ENCODE results near the gene OR2T29.
"Not testable (repeated sequence)": the region's sequence is repeated elsewhere in the genome, so short reads cannot be mapped to it uniquely, and the experiment has no call there.

Gene OR2T29, protein sequence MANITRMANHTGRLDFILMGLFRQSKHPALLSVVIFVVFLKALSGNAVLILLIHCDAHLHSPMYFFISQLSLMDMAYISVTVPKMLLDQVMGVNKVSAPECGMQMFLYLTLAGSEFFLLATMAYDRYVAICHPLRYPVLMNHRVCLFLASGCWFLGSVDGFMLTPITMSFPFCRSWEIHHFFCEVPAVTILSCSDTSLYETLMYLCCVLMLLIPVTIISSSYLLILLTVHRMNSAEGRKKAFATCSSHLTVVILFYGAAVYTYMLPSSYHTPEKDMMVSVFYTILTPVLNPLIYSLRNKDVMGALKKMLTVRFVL

DNA sequence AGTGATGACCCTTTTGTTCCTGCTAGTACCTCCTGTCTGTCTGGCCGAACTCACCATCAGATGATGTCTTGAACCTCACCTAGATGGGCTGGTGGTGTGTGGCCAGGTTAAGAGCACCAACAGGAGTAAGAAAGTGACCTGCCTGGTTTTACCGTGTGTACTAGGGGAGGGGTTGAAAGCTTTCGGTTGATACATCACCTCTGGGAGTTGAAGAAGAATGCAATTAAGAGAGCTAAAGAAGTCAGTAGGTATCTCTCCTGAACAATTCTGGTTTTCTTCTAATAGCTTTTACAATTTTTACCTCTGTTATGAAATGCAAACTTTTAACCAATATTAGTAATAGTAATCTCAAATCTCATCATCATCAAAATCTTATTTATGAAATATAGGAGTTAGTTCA, at the start of gene OR2T29:
TSS of gene OR2T29 (minus strand) at position 101 of the 400 bp plus-strand sequence. CDS start 3,281 bp downstream, outside the sequence.
- DNase-seq, result not testable (repeated sequence)

DNA sequence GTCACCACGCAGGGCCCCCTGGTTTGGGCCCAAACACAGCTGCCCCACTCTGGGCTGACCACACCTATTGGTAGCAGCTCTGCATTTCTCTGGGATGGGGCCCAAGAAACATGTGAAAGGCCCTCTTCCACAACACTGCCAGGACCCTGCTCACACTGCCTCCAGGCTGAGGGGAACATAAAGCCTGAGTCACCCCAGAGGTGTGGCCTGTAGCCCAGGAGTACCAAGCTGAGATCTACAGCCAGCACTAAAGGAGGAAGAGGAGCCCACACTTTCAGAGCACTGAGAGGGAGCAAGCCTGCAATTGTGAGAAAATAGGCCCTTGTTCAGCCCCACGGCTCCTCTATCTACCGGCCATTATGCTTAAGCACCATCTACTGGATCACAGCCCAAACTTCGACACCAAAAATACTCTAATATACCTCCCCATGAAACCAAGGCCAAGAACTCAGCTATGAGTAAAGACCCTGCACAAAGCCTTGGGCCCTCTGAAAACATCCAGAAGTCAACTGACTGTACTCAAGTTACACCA, 49.4 kb upstream of the OR2T29 start:
- DNase-seq, result no peak

DNA sequence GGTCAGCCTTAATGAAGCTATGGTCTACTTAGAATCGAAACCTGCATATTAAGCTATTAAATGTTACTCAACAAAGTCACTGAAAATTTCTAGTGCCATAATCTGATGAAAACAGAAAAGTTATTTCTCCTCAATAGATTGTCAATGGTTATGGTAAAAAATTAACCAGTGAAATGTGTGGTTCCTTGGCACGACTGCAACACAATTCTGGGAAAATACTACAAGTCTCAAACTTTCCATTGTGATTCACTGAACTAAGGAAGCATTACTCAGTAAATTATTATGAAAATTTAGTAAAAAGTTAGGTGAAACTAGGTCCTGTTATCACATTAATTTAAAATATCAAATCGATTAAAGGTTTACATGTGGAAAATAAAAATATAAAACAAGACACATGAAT, 47.7 kb upstream of the OR2T29 start:
- DNase-seq, result no peak

DNA sequence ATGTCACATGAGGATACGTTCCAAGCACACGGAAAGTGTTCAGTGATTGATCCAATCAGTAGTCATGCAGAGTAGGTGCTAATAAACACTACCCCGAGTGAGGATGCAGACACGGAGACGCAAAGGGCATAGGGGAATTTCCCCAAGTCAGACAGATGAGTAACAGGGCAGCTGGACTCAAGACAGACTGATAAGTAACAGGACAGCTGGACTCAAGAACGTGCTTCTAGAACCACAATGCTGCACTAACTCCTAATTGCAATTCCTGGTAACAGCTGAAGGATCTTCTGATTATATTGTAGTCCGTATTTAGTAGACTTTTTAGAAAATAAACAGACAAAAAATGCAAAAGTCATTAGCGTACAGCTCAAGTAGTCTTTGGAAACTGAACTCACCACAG, 36.8 kb upstream of the OR2T29 start:
- DNase-seq, result no peak

DNA sequence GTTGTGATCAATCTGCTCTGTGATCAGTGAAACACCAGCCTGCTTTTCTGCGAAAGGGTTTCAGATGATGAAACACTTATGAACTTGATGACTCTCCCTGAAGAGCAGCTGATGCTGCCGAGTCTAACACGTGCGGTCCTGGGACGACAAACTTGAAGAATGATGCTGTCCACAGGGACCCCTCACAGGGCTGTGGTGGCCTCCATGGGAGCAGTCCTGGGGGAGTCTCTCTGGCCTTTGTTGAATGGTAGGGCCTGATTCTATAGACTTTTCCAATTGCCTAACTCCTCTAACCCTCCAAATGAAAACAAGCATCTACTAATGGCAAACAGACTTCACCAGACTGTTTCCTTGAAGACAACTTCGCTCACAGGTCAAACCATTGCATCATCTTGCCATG, 35.0 kb upstream of the OR2T29 start, which contains the start of gene OR2T10:
TSS of gene OR2T10 (minus strand) at position 112 of the 400 bp plus-strand sequence. CDS start 3,932 bp downstream, outside the sequence.
- no peak for DNase-seq

DNA sequence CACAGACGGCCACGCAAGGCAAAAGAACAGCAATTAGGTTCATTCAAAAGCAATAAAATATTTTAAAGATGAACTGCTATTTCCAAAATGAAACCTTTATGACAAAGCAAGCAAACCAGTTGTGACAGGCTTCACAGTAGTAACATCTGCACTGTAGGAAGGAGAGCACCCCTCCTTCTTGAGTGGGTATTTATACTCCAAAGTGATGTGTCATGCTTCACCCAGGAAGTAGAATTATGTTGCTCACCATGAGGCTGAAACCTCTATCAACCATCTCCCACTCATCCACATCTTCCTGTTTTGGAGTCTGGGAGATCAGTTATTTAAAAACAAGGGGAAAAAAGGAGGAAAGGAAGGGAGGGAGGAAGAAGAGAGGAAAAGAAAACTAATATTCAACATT, 34.0 kb upstream of the OR2T29 start:
- no peak for DNase-seq

DNA sequence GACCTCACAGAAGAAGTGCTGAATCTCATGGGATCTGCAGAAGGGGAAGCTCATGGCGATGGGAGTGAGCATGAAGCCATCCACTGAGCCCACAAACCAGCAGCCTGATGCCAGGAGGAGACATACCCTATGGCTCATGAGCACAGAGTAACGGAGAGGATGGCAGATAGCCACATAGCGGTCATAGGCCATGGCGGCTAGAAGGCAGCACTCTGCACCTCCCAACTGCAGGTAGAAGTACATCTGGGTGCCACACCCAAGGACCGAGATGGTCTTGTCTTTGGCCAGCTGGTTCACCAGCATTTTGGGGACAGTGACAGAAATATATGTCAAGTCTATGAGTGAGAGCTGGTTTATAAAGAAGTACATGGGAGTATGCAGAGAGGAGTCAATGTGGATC, 30.7 kb upstream of the OR2T29 start:
- no peak for DNase-seq

DNA sequence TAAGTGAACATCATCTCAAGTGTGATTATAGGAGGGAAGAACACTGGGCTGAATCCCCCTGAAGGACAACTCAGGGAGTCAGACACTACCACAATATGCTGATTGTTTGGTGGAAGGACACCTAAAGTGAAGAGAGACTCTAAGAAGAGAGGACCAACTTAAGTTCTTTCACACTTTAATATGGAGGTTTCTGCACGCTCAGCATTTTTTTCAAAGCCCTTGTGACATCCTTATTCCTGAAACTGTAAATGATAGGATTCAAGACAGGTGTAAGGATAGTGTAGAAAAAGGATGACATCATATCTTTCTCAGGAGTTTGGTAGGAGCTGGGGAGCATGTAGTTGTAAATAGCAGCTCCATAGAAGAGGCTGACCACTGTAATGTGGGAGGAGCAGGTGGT, 30.1 kb upstream of the OR2T29 start:
- DNase-seq, result no peak

DNA sequence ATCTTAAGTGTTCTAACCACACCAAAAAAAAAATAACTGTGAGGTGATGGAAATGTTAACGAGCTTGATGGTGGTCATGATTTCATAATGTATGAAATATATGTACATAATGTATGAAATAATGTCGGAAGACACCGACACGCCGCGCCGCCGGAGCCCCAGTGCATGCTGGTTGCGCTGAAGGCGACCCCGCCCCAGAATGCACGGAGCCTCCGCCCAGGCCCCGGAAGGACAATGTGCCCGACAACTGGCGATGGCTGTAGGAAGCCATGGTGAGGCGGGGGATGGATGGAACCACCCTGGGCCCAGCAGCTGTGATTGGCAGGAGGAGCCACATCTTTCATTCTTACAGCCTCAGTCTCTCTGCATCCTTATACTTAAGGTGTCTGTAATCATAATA, 27.5 kb upstream of the OR2T29 start:
- DNase-seq, result no peak

DNA sequence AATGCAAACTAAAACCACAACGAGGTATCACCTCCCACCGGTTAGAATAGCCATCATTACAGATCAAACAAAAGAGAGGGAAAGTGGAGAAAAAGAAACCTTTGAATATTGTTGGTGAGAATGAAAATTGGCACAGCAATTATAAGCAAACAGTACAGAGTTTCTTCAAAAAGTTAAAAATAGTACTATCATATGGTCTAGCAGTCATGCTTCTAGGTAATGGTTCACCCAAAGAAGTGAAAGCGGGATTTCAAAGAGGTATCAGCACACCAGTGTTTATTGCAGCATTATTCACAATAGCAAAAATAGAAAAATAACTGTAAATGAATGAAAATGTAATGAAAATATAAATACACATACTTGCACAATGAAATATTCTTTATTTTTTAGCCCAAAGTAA, 26.8 kb upstream of the OR2T29 start:
- DNase-seq, result no peak

DNA sequence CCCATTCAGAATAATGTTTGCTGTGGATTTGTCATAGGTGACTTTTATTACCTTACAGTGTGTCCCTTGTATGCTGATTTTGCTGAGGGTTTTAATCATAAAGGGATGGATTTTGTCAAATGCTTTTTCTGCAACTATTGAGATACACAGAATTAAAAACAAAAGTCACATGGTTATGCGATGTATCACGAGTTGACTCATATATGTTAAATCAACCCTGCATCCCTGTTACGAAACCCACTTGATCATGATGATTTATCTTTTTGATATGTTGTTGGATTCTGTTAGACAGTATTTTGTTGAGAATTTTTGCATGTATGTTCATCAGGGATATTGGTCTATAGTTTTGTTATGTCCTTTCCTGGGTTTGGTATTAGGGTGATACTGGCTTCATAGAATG, 22.7 kb upstream of the OR2T29 start:
- DNase-seq, result no peak

DNA sequence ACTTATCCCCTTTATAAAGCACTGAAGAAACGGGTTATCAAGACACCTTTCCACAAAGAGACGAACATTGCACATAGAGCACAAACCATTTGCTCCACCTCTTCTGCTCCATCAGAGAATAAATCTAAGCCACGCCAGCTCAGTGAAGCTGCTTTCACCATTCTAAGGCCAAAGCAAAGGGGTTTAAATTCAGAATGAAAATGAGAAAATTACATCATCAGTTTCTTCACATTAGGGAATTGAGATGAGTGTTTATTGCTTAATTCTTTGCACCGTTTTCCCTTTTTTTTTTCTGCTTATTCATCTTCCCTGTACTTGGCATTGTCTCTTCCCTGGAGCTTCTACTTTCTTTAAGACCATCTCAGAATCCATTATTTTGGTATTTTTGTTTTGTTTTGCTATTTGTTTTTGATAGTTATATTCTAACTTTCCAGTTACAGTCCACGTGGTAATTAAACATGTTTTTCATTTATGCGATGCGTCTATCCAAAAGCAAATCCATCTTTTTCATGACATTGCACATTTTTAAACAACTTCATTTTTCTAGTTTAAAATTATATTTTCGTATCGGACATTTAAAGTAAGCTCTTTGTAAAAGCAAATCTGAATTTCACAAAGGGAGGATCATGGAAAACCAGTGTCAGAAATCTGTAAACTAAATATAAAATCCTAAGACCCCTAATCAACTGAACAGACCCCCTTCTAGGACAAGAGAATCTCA, 13.8 kb upstream of the OR2T29 start:
- DNase-seq, result no peak

DNA sequence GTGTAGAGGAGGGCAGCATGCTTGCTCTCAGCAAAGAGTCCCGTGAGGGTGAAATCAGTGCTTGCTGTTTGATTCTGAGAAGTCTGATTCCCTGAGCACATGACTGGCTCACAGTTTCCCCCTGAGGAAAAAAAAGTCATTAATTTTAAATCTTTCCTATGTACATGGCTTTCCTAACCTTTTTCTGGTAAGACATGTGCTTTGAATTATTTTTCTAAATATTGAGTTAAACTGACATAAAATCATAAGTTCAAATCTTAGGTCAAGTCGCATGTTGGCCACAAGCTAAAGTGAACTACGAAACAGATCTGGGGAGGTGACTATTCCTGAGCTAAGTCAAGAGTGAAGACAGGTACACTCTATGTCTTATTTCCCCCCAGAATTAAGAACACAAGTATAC, 12.1 kb upstream of the OR2T29 start, which contains the start of gene OR2T34:
TSS of gene OR2T34 (minus strand) at position 101 of the 400 bp plus-strand sequence. CDS start at position 101, 0 bp downstream.
- DNase-seq, result not testable (repeated sequence)

DNA sequence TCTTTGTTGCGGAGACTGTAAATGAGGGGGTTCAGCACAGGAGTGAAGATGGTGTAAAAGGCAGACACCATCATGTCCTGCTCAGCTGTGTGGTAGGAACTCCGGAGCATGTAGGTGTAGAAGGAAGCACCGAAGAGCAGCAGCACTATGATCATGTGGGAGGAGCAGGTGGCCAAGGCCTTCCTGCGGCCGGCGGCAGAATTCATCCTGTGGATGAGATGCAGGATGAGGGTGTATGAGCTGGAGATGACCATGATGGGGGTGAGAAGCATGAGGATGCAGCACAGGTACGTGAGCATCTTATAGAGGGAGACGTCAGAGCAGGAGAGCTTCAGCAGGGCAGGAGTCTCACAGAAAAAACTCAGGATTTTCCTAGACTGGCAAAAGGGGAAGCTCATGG, 11.3 kb upstream of the OR2T29 start:
- not testable (repeated sequence) for DNase-seq

DNA sequence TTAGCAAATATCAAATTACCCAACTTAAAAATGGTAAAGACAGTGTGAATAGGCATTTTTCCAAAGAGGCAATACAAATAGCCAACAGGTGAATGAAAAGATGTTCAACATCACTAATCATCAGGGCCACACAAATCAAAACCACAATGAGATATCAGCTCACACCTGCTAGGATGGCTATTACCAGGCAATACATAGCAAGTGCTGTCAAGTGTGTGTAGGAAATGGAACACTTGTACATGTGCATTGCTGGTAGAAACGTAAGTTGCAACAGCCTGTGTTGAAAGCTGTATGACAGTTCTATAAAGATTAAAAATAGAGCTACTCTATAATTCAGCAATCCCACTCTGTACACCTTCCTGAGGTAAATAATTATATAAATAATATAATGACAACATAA, 9.5 kb upstream of the OR2T29 start:
- not testable (repeated sequence) for DNase-seq

DNA sequence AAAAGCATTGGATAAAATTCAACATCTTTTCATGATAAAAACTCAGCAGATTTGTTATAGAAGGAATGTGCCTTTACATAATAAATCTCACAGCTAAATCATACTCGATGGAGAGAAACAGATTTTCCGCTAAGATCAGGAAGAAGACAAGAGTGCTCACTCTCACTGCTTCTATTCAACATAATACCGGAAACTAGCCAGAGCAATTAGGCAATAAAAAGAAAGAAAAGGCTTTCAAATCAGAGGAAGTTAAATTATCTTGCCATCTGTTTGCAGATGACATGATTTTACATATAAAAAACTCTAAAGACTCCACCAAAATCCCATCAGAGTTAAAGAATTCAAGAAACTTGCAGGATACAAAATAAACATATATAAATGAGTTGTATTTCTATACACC, 8.2 kb upstream of the OR2T29 start:
- DNase-seq, result not testable (repeated sequence)

DNA sequence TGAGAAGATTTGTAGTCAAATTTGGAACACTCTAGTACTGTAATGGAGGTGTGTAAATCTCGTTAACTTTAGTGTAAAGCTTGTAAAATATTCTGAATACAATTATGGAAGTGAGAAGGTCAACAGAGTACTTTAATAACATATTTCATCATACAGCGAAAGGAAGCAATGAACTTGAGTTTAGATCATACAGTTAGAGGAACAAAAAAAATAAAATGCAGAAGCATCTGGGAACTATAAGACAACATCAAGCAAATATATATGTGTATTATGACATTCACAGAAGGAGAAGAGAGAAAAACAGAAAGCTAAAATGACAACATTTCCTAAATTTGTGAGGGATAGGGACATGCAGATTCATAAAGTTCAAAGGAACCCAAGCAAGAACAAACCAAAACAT, 6.5 kb upstream of the OR2T29 start:
- DNase-seq, result not testable (repeated sequence)

DNA sequence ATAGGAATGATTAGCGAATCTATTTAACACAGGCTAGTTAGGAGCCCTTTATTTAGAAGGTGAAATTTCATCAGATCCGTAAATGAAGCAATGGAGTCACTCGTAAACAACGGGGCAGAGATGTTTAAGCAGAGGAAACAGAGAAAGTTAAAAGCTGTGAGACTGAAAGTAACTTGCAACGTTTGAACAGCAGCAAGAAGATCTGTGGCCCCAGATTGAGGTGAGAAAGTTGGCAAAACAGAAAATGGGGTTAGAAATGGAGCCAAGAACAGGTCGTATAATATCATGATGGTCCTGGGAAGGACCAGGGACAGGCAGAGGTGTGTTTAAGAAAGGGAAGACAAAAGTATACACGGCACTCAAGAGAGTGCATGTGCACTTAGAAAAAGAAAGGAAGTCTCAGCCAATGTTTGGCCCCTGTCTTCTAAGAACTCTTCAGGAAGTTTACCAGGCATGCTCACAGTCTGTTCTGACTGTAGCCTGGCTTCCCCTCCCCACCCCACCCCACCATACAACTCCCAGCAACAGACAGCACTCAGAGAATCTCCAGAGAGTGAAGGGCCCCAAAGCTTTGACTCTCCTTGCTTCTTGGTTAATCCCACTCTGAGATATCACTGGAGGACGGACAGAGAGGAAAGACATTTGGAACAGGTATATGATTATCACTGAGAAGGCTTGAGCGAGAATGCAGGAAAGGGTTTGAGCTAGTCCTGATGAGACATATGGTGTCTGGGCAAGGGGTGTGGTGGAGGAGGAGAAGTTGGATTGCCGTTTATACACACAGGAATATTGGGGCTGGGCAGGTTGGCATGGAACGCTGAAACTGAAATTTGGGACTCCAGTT, 3.2 kb upstream of the OR2T29 start:
- not testable (repeated sequence) for DNase-seq

DNA sequence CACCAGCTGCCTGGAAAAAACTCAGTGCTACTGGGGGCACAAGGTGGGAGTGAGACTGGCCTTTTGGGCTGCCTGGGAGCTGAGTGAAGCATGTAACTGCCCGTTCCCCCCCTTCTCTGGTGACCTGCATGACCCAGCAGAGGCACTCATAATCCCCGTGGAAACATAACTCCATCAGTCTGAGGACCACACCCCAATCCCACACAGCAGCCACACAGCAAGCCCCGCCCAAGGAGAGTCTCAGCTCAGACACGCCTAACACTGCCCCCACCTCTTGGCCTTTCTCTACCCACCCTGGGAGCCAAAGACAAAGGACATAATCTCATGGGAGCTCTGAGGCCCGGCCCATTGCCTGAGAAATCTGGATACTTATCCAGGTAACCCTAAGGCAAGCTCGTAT, 11.5 kb downstream of the OR2T29 start:
- DNase-seq, result not testable (repeated sequence)

DNA sequence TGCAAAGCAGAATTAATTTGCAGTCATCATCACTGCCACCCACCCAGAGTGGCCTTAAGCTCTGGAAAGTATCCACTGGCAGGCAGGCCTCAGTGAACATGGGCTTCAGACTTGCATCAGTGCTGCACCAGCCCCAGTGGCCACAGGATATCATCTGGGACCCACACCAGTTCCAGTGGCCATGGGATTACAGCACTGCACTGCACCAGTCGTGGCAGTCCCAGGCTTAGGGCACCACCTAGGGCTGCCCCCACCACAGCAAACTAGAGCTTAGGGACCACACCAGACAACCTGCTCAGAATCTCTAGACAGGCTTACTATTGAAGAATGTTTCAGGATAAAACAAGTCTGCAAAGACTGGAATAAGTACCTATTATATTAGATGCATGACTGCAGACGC, 15.2 kb downstream of the OR2T29 start:
- not testable (repeated sequence) for DNase-seq

DNA sequence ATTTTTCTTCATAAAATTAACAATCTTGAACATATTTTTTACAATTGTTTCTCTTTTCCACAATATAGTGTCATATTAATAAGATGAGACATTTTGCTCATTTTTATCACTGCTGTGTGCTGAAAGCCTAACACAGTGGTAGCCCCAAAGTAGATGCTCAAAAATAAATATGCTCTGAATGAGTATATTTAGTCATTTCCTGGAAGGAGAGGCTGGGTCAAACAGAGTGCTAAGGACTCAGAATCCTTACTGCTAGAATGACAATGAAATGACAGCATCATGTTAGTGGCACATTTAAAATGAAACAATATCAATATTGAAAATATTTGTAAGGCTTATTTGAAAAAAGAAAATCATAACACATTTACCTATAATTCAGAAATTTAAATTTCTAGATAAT, 25.1 kb downstream of the OR2T29 start:
- not testable (repeated sequence) for DNase-seq

DNA sequence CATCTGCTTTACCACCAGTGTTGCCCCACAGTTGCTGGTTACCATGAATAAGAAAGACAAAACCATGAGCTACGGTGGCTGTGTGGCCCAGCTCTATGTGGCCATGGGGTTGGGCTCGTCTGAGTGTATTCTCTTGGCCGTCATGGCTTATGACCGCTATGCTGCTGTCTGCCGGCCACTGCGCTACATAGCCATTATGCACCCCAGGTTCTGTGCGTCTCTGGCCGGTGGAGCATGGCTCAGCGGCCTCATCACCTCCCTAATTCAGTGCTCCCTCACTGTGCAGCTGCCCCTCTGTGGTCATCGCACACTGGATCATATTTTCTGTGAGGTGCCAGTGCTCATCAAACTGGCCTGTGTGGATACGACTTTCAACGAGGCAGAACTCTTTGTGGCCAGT, 40.7 kb downstream of the OR2T29 start:
- no peak for DNase-seq

DNA sequence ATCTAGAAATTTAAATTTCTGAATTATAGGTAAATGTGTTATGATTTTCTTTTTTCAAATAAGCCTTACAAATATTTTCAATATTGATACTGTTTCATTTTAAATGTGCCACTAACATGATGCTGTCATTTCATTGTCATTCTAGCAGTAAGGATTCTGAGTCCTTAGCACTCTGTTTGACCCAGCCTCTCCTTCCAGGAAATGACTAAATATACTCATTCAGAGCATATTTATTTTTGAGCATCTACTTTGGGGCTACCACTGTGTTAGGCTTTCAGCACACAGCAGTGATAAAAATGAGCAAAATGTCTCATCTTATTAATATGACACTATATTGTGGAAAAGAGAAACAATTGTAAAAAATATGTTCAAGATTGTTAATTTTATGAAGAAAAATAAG, 52.4 kb downstream of the OR2T29 start:
- DNase-seq, result not testable (repeated sequence)
